Stimulated activated naive CD4-positive, alpha-beta T cell treated with Interleukin-2 at 50 U/mL for 16 hours (primary cell): ENCODE results near the gene ENG.
A peak's percentile ranks its signal among the peaks of the same experiment; 100 is the strongest.
"Not testable (repeated sequence)": the region's sequence is repeated elsewhere in the genome, so short reads cannot be mapped to it uniquely, and the experiment has no call there.

Source experiments
- DNase-seq: peaks from one replicate; lab custom pipeline; 2025; lab: John Stamatoyannopoulos, UW

Gene ENG

DNA sequence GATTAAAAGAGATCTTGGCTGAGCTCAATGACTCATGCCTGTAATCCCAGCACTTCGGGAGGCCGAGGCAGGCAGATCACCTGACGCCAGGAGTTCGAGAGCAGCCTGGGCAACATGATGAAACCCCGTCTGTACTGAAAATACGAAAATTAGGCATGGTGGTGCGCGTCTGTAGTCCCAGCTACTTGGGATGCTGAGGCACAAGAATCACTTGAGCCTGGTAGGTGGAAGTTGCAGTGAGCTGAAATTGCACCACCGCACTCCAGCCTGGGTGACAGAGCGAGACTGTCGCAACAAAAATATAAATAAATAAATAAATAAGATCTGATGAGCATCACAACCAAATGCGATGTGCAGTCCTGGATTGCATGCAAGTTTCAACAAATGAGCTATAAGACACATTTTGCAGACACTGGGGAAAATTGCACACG, 8.7 kb upstream of the ENG start:
- no peak for DNase-seq

DNA sequence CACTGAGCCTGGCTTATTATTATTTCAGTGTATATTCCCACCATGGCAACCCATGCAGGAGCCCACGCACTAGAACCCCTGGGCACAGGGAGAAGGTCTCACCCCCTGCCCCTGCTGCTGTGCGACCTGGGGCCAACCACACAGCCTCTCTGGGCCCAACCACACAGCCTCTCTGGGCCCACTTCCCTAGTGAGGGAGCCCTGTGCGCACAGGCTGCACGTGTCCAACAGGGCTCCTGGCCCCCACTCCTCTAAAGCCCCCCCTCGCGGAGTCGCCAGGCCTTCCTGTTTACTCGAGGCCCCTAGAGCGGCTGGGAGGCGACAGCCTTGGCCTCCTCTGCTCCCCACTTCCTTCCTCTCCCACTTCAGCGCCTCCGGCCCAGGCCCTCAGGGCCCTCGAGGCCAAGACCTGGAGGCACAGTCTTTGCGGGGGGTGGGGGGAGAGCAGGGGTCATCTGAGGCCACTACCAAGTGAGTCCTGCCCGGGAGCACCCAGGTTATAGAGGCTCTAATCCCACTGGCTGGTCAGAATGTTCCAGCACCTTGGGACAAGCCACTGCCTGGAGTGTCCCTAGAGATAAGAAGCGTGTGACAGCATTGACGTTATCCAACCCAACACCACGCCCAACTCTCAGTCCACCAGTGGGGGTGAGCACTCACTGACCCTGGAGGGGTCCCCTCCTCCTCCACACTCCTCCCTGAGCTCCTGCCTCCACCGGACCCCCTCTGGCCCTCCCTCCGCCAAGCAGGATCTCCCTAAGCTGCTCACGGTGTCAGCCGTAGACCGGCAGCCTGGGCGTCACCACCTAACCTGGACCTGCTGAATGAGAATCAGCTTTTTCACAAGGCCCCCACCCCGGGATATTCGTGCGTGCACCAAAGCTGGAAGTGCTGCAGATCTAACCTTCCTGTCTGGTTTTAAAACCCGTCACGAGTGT, 7.9 kb upstream of the ENG start:
- DNase-seq = peak; percentile 33

DNA sequence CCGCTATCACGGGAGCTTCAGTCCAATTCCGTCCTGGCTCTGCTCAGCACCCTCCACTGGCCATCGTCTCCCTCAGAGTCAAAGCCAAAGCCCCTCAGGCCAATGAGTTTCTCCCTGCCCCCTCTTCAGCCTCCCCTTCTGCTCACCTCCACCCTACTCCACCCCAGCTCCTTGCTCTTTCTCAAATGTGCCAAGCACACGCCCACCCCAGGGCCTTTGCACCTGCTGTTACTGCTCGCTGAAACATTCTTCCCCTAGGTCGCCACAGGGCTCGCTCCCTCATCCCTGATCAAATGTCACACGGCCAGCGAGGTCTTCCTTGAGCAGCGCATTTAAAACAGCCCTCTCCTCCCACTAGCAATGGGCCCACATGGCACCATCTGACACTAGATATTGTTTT, 6.3 kb upstream of the ENG start:
- no peak for DNase-seq

DNA sequence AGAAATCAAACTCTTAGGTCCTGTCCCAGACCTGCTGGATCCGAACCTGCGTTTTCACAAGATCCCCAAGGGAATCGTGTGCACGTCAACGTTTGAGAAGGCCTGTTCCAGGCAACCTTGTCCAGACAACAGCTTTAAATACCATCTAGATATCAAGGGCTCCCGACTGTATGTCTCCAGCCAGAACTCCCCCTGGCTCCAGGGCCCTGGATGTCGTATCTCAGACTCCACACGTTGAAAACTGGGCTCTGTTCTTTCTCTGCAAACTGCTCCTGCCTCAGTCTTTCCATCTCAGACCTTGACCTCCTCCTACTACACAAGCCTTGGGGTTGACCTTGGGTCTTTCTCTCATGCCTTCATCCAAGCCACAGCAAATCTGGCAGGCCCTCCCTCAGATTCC, 5.8 kb upstream of the ENG start:
- DNase-seq = no peak

DNA sequence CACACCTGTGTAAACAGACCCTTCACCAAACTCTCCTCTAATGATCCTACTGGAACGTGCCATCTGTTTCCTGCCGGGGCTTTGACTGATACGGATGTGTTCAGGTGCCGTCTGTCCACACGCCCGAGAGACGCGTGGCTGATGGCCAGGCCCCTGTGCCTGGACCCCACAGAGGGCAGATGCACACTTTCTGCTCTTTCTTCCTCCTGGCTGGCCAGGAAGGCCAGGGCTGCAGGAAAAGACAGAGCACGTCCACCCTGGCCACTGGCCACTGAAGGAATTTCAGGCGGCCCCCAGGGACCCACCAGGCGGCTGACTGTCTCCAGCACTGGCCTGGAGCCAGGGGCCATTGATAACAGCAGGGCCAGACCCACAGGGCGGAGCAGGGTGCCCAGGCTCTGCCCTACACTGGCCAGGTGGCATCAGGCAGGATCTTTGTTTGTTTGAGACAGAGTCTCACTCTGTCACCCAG, 3.6 kb upstream of the ENG start:
- no peak for DNase-seq

DNA sequence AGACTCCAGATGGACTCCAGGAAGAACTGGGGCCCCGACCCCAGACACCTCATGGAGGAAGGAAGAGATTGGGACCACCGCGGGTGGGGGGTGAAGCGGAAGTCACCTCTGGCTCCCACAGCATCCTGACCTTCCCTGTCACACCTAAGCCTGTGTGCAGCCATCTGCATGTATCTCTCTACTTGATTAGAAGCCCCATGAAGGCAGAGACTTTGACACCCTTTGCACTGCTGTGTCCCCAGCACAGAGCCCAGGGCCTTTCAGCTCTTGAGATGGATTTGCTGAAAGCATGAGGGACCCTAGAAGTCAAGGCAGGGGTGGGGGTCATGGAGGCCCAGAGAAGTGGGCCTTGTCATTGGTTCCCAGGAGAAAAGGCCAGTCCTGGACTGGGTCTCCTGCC, 2.8 kb upstream of the ENG start:
- no peak for DNase-seq

DNA sequence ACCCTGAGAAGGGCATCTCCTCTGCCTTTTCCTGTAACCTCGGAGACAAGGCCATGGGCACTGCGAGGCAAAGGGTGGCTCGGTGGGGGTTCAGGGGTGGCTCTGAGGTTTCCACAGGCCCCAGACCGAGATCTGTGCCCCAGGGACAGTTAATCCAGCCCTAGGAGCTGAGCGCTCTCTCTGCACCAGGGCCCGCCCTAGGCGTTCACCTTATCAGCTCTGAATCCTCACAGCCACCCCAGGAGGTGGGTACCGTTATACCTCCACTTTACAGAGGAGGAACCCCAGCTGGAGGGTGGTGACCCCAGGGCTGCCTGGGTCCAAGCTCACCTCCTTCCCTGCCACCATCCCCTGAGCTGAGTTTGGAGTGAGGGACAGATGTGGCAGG, 2.3 kb upstream of the ENG start:
- DNase-seq = no peak

DNA sequence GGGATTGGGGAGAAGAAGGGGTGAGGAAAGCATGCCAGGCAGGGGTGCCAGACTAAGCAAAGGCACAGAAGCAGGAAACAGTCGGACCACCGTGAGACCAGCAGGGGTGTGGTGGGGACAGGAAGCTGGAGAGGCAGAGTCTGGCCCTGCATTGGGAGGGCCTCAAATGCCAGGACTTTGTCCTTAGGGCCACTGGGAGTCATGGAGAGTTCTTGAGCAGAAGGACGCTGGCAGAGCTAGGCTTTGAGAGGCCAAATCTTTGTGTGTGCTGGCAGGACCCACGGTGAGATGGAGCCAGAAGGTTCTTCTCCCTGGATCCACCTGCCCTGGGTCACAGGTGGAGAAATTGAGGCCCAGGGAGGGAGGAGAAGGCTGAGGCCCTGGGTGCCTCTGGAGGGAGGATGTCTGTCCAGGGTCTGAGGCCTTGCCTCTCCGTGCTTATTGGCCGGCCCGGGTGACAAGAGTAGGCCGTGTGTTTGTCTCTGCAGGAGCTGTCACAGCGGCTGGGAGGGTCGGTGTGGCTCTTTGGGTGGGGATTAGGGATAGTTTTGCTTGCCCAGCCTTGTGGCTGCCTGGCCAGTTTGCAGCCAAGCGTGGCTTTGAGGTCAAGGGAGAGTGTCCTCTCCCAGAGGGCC, 1.8 kb upstream of the ENG start:
- DNase-seq = no peak

DNA sequence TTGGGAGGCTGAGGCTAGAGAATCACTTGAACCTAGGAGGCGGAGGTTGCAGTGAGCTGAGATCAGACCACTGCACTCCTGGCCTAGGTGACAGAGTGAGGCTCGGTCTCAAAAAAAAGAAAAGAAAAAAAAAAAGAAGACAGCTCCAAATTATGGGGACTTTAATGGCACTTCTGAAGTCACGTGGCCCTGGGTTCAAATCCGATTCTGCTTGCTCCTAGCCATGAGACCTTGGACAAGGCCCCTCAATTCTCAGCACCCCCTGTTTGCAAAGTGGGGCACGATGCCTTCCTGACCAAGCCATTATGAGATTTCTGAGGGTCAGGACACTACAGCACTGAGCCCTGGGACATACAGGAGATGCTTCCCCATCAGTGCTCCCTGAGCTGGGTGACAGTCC, 1.1 kb upstream of the ENG start:
- no peak for DNase-seq

DNA sequence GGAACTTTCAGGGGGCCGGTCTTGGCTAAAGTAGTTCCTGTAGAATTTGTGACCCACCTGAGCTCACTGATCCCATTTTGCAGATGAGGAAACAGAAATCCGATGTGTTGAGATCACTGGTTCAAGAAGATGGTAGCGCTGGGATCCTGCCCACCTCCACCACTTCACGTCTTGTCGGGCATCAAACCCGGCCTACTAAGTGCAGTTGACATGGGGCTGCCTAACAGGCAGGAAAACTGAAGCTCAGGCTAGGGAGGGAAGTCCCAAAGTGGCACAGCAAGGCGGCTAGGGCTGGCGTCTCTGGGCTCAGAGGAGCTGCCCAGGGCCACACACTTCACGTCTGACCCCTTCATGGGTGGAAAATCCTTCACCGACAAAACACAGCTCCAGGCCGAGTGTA, 502 bp upstream of the ENG start:
- no peak for DNase-seq

DNA sequence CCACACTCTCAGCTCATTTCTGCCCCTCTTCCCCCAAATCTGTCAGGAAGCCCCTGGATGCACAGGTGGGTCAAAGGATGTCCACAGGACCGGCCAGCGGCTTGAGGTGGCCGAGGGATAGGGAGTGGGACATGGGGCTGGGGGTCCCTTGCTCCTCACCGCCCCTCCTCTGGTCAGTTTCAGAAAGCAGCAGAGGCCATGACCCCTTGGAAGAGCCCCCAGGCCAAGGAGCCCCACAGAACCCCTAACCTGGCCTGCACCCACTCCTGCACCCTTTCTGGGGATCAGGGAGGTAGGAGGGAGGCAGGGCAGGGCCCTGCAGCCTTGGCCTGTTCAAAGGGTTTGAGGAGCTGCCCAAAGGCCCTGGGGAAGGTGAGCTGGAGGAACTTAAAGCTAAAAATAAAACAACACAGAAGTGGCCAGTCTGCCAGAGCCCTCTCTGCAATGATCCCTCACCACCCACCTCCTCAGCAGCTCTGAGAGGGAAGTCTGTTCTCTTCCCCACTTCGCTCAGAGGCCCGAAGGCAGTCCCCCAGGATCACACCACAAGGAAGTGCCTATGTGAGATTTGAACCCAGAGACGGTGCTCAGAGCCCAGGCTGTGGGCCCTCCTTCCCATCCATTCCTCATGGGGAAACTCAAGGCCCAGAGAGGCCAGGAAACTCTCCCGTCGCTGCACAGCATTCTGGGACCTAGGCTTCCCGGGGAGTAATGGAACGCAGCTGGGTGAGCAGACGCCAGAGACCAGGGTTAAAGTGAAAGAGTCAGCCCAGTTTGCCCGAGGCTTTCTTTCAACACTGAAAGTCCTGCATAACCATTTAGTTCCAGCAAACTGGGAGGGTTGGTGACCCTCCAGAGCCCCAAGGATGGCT, 910 bp downstream of the ENG start:
- DNase-seq = no peak

DNA sequence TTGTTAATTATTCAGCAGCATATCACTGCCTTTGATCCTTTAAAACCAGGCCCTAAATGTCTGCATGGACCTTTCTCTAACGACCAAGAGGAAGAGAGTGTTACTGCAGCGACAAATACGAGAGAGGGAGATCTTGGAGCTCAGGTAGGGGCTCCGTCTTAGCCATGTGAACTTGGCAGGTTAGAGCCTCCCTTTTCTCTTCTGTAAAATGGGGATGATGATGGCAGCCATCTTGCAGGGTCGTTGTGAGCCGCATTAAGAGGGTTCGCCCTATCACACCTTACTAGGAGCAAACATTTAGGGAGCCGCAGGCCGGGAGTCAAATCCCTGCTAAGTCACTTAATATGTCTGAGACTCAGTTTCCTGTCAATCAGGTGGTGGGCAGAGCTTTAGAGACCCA, 1.6 kb downstream of the ENG start:
- DNase-seq = no peak

DNA sequence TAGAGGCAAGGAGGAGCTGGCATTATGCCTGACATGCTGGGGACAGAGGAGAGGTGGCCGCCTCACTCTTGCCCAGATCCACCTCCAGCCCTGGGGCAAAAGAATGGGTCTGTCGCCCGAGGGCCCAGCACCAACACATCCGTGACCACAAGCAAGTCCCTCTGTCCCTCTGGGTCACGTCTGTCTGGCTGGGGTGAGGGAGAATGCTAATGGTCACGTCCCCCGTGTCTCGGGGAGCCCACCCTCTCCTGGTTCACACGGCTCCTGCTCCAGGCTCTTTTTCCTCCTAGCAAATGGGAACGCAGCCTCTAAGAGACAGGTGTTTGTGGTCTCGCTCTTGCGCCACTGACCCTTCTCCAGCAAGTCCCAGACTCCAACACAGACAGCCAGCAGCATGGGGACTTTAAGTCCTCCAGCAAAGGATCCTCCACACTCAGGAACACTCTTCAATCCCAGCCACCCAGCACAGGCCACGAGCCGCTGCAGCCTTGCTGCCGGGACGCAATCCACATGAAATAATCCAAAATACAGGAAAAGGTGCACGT, 4.1 kb downstream of the ENG start:
- DNase-seq = no peak

DNA sequence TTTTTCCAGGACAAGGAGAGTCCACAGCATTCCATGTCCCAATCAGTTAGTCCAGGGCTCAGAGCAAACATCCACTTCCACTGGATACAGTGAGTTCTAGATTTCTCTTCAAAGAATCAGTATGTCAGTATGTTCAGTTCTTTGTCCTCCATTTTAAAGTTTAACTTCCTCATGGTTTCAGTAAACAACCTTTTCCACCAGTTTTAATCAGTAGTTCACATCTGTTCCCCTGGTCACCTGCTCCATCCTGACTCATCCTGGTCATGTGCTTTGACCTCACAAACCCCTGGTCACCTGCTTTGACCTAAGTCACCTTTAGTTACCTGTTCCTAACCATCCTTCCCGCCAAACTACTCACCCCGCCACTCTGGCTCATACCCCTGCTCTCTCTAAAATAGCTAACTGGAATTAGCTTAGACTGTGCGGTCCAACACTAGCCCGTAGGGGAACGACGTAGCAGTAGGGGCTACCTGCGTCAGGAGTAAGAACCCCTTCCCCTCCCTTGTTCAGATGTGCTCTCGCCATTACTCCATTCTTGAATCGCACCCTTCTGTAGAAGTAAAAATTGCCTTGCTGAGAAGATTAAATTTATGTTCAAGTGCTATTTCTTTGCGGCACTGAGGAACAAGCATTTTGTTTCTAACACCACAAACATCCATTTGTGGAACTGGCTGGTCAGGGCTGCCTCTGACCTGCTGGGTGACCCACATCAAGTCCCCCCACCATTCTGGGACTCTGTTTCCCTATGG, 5.5 kb downstream of the ENG start:
- DNase-seq = no peak

DNA sequence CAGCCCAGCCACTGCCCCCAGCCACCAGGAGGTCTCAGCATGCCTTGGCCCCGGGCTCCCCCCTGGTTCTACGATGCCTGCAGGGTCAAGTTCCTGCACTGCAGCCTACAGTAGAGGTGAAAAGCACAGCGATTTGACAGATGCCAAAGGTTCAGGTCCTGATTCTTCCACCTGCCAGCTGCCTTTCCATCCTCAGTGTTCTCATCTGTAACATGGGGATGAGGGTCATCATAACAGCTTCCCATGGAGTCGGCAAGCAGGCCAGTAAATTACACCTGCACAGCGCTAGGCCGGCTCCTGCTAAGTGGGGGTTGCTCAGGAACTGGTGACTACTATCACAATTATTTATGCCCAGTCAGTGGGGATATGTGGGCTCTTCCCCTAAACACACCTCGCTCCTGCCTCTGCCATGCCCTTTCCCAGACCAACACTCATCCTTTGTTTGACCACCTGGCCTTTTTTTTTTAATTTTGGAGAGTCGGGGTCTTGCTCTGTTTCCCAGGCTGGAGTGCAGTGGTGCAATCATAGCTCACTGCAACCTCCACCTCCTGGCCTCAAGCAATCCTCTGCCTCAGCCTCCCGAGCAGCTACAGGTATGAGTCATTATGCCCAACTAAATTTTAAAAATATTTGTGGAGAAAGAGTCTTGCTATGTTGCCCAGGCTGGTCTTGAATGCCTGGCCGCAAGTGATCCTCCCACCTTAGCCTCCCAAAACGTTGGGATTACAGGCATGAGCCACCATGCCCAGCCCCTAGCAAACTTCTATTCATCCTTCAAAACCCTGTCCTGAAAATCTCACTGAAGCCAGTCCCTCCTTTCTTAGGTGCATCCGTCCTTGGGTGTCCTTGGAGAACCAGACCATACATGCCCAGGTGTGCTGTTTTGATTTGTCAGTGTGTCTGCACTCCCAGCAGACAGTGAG, 6.4 kb downstream of the ENG start:
- no peak for DNase-seq

DNA sequence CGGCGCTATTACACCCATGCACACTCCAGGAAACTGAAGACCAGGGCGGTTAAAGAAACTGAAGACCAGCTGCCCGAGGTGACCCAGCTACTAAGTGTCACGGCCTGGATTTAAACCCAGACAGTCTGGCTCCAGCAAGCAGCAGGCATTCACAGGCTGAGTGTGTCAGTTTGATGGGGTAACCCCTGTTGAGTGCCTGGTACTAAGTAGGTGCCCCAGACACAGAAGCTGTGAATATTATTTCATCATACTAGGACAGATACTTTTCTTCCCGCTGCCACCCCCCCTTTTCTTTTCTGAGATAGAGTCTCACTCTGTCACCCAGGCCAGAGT, 7.3 kb downstream of the ENG start:
- DNase-seq = no peak

DNA sequence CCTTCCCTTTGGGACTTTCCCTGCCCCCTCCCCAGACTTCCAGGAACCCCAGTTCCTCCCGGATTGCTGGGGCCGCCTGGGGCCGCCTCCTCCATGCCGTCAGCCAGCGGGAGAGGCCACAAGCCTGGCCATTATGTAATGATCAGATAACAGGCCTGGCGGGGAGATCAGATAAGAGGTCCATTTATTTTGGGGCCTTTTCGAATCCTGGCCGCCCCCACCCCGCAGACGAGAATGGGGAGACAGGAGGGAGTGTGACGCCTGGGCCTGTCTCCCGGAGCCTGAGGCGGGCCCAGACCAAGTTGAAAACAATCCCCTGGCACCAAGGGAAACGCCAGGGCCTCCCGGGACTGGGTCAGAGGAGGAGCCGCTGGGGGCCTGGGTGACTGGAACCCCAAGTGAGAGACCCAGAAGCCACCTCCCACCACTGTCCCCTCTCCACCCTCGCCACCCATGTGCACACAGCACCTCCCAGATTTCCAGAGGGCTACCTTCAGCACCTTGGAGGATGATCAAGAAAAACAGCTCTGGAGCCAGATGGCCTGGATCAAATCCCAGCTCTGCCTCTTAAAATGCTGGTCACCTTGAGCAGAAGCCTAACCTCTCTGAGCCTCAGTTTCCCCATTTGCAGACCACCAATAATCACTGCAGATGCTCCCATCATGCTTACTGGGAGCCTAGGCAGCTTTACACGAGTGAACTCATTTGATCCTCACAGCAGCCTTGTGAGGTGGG, 7.8 kb downstream of the ENG start:
- DNase-seq = no peak

DNA sequence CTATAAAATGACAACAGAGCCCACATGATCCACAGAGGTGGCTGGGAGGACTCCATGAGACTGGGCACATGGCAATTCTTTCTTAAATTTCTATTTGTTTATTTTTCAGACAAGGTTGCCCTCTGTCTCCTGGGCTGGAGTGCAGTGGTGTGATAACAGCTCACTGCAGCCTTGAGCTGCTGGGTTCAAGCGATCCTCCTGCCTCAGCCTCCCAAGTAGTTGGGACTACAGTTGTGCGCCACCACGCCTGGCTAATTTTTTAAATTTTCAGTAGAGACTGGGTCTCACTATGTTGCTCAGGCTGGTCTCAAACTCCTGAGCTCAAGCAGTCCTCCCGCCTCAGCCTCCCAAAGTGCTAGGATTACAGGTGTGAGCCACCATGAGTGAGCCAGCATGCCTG, 8.8 kb downstream of the ENG start:
- DNase-seq = not testable (repeated sequence)

DNA sequence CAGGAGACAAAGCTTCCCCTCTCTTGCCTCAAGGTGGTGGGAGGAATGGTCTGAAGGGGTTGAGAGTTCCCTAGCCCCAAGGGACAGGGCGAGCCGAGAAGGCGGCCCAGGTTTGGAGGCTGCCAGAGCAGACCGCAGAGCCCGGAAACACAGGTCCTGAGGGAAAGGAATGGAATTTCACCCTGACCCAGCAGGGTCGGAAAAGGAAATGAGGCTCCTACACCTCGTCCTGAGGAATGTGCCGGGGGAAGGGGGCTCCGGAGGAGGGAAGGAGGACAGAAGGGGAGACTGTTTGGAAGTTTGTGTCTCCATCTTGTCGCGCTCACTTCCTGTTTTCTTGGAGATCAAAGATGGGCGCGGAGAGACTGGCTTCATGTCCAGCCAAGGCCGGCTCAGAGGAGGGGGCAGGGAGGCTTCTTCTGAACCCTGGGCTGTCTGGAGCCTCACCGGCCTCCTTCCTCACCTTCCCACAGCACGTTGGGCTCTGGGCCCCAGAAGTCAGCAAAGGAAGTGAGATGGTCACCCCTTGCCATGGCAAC, 9.6 kb downstream of the ENG start:
- no peak for DNase-seq
